Endothelial cell (in vitro differentiated cells): ENCODE data around the gene UBE2E1. TPM values are rescaled to one million over a fixed set of nuclear protein-coding genes. Genes with fewer than 3 reads are reported as not detected.

ENCODE experiments used
- DNase-seq: peaks from one replicate; pipeline ENCODE4 v3.0.0; 2021; ENCODE audit warnings: low spot score
- H3K27ac Mint-ChIP-seq: one replicate; pipeline ENCODE4 v1.8.0; 2021; ENCODE audit warnings: mixed read lengths, inconsistent platforms; ENCODE audit not compliant: unreplicated experiment
- H3K27me3 Mint-ChIP-seq: one replicate; pipeline ENCODE4 v1.8.0; 2021; ENCODE audit warnings: mild to moderate bottlenecking, moderate library complexity, mixed read lengths, inconsistent platforms; ENCODE audit not compliant: unreplicated experiment
- H3K36me3 Mint-ChIP-seq: one replicate; pipeline ENCODE4 v1.8.0; 2021; ENCODE audit warnings: mild to moderate bottlenecking, low read depth, mixed read lengths, inconsistent platforms; ENCODE audit not compliant: unreplicated experiment
- H3K4me1 Mint-ChIP-seq: one replicate; pipeline ENCODE4 v1.8.0; 2021; ENCODE audit warnings: mild to moderate bottlenecking, mixed read lengths, inconsistent platforms; ENCODE audit not compliant: unreplicated experiment
- H3K4me3 Mint-ChIP-seq: one replicate; pipeline ENCODE4 v1.8.0; 2021; ENCODE audit warnings: mild to moderate bottlenecking, mixed read lengths, inconsistent platforms; ENCODE audit not compliant: unreplicated experiment
- H3K9me3 Mint-ChIP-seq: one replicate; pipeline ENCODE4 v1.8.0; 2021; ENCODE audit warnings: mixed read lengths, inconsistent platforms; ENCODE audit not compliant: unreplicated experiment
- total RNA-seq: library from RNA; stranded (reverse); fragmentation: NEBNext Ultra II Directional; extraction: Animal tissue kit (Norgen Biotek cat#: 25700); gene quantifications from one replicate; pipeline ENCODE4 v1.2.1, GENCODE V29; 2021; ENCODE audit not compliant: unreplicated experiment
- TF ChIP-seq, protein P1 (sequence below): fragments of 200-600 bp; sonication (generic); IDR thresholded peaks from one replicate; pipeline ENCODE4 v1.5.0; 2021; ENCODE audit warnings: antibody characterized with exemption; ENCODE audit not compliant: unreplicated experiment

Gene UBE2E1
- total RNA-seq, 1 donor from 2014 or later, result 129 TPM

GRCh38 chr3:23806534-23807423, 1.0 kb downstream of the UBE2E1 start:
- Mint-ChIP-seq H3K36me3 (peaks cover 18% of the 10 kb centered on the region), H3K4me1 (peaks cover 40% of the 10 kb centered on the region), H3K27me3 (peaks cover 11% of the 10 kb centered on the region), H3K27ac (peak overlapping the region; percentile 93), H3K4me3 (peak overlapping the region; percentile 98), H3K9me3 (no peaks in the 10 kb centered on the region)
- DNase-seq, result peak; percentile 28
- TF ChIP-seq, protein P1, sequence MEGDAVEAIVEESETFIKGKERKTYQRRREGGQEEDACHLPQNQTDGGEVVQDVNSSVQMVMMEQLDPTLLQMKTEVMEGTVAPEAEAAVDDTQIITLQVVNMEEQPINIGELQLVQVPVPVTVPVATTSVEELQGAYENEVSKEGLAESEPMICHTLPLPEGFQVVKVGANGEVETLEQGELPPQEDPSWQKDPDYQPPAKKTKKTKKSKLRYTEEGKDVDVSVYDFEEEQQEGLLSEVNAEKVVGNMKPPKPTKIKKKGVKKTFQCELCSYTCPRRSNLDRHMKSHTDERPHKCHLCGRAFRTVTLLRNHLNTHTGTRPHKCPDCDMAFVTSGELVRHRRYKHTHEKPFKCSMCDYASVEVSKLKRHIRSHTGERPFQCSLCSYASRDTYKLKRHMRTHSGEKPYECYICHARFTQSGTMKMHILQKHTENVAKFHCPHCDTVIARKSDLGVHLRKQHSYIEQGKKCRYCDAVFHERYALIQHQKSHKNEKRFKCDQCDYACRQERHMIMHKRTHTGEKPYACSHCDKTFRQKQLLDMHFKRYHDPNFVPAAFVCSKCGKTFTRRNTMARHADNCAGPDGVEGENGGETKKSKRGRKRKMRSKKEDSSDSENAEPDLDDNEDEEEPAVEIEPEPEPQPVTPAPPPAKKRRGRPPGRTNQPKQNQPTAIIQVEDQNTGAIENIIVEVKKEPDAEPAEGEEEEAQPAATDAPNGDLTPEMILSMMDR, result no peak

DNA sequence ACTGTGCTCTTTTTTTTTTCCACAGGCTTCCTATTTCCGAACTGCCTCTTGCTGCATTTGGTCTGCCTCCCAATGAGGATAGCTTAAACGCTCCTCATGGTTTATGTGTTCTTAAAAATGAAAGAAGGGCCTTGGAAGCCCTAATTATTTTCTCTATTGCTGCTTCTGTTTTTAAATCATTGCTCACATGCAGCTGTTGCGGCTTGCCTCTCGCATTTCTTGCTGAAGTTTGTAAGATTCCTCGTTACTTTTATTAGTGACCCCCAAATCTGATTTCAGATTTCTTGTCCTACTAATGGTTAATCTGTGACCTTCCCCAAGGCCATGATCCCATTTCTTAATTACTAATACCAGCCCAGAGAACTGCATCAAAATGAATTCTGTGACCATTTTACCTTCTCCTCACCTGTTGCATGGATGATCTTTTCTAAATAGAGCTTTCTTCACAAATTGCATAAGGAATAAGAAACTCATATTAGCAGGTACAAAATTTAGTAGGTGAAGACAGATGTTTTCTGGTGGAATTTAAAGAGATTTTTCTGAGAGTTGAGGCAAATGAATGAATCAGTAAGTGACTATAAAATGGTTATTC, 1.8 kb downstream of the UBE2E1 start:
- TF ChIP-seq, protein P1, result no peak
- Mint-ChIP-seq H3K27me3 (peaks cover 11% of the 10 kb centered on the region), H3K4me1 (peaks cover 40% of the 10 kb centered on the region), H3K9me3 (no peaks in the 10 kb centered on the region), H3K27ac (peak overlapping the region; percentile 93), H3K36me3 (peaks cover 18% of the 10 kb centered on the region), H3K4me3 (peak overlapping the region; percentile 98)
- no peak for DNase-seq

DNA sequence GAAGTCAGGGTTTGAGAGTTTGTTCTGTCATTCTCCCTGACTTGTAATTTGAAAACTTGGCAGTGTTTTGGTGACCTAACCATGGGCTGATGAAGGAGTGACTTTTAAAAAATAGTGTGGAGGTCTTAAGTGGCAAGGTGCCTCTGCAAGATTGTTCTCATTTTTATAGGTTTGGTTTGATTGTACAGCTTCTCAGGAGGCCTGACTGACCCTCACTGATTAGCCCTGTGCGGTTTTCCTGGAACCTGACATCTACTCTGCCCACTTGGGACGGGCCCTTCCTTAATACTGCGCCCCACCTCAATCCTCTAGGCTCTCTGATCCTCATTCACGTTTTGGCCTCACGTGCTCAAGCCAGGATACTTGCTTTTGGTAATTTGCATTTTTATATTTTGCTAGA, 2.8 kb downstream of the UBE2E1 start:
- Mint-ChIP-seq H3K4me3 (peak overlapping the region; percentile 76), H3K9me3 (no peaks in the 10 kb centered on the region), H3K4me1 (peaks cover 40% of the 10 kb centered on the region), H3K27me3 (peaks cover 11% of the 10 kb centered on the region), H3K27ac (no peak overlapping the region), H3K36me3 (peaks cover 18% of the 10 kb centered on the region)
- DNase-seq, result no peak
- TF ChIP-seq, protein P1, result no peak

DNA sequence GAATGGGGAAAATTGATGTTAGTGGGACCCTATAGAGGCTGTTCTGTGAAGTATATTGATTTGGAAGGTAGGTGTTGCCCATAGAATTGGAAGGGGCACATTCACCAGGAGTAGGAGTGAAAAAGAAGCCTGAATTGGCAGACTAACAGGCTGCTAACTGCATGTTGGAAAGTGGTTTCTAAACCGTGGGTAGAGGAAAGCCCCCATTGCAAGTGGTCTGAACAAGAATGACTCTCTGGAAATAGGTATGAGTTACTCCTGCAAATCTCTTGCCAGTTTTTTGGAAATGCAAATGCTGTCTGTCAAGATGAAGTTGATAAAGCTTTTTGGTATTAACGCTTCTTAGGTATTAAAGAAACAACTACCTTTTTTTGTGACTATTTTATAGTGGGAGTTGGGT, 3.5 kb downstream of the UBE2E1 start:
- no peaks in the 10 kb centered on the region for H3K9me3 Mint-ChIP-seq
- no peak for DNase-seq
- peaks cover 18% of the 10 kb centered on the region for H3K36me3 Mint-ChIP-seq
- peaks cover 40% of the 10 kb centered on the region for H3K4me1 Mint-ChIP-seq
- TF ChIP-seq, protein P1, result no peak
- H3K27me3 Mint-ChIP-seq, result peaks cover 11% of the 10 kb centered on the region
- H3K27ac Mint-ChIP-seq, result peak overlapping the region; percentile 98
- H3K4me3 Mint-ChIP-seq, result peak overlapping the region; percentile 96
